Measurements from ENCODE around the gene KIF26B. TPM values are rescaled to one million over a fixed set of nuclear protein-coding genes. Genes with fewer than 3 reads are reported as not detected.

The KIF26B gene
- total and polyA plus RNA-seq, 10 of the 15 experiments (the other 5 are each of a cell fraction or from before 2014, with no cell fraction given), result 0.35 to 11.6 (median 2.2) TPM

- peaks cover 0 to 5% of the 10 kb centered on the region in 2 experiments; a peak in 3 of 4 replicates for H3K27me3 ChIP-seq (replicated peaks in 1 of 2; ENCODE audit: control insufficient read depth in 2 of 2, insufficient read depth in 2 of 2, low read length in 1 of 2)
- ChIA-PET SMC1A (ENCODE audit: uncharacterized antibody, unreplicated experiment) (interaction anchor here (0.7 kb wide), 1 partner anchor 1540 kb away, joined by 3 read pairs; no protein-coding TSS in a partner anchor), POLR2A (no interaction called here), CTCF (interaction anchor here (0.9 to 1.3 kb wide), 2 partner anchors 9 to 14 kb away, joined by 3 to 4 read pairs; no protein-coding TSS in a partner anchor), RAD21 (ENCODE audit: unreplicated experiment) (no interaction called here)
- FAIRE-seq (no peak), ATAC-seq (no peak), DNase-seq (ENCODE audit: low read depth, low spot score) (no peak)
- no TSS peak for BruUV-seq (replicated peaks)
- no peaks in the 10 kb centered on the region for H3K36me3 ChIP-seq (ENCODE audit: control insufficient read depth in 2 of 2, insufficient read depth in 2 of 2, low read length in 1 of 2)
- intact Hi-C loops (cut with micrococcal nuclease; ENCODE audit: unreplicated experiment) (no loop called here), in situ Hi-C loops (cut with MboI) (no loop called here)
- no peak overlapping the region for H2AFZ ChIP-seq (ENCODE audit: control insufficient read depth, low read depth, low read length)
- no peaks in the 10 kb centered on the region; the same call in 2 of the 3 replicates for H3K9me3 ChIP-seq (replicated peaks; ENCODE audit: control insufficient read depth, insufficient read depth, low read length)
- no peaks in the 10 kb centered on the region for H3K4me1 ChIP-seq (ENCODE audit: control insufficient read depth, insufficient read depth, low read length)
- H3K27ac ChIP-seq (ENCODE audit: control insufficient read depth, insufficient read depth), result no peak overlapping the region
- H3K9ac ChIP-seq (ENCODE audit: control insufficient read depth, insufficient read depth, low read length), result no peak overlapping the region
- H3K79me2 ChIP-seq (ENCODE audit: control insufficient read depth, insufficient read depth, low read length), result no peaks in the 10 kb centered on the region
- no peaks in the 10 kb centered on the region for H4K20me1 ChIP-seq (ENCODE audit: control insufficient read depth, insufficient read depth)
- TF ChIP-seq RFX5 (IDR thresholded peaks at IDR 0.05; ENCODE audit: low read depth, low read length) (no peak), KAT2A (conservative IDR thresholded peaks at IDR 0.05; ENCODE audit: control insufficient read depth, low read depth, low read length) (no peak), USF1 (IDR thresholded peaks at IDR 0.05; ENCODE audit: borderline replicate concordance, extremely low read length, insufficient read depth, low read depth, low read length) (no peak), FOS (IDR thresholded peaks at IDR 0.05; ENCODE audit: borderline replicate concordance, extremely low read depth, insufficient read length) (no peak)
- 18% methylated on average over 10 of the region's 10 CpGs for whole genome bisulfite sequencing (ENCODE audit: insufficient coverage, insufficient replicate concordance, low lambda C conversion rate, missing lambda C conversion rate)
- no peak overlapping the region for H3K4me3 ChIP-seq
- H3K4me2 ChIP-seq (ENCODE audit: control insufficient read depth, insufficient read depth), result no peak overlapping the region
Observed at GRCh38 chr1:245166471-245166885, 11.7 kb downstream of the KIF26B start.

DNA sequence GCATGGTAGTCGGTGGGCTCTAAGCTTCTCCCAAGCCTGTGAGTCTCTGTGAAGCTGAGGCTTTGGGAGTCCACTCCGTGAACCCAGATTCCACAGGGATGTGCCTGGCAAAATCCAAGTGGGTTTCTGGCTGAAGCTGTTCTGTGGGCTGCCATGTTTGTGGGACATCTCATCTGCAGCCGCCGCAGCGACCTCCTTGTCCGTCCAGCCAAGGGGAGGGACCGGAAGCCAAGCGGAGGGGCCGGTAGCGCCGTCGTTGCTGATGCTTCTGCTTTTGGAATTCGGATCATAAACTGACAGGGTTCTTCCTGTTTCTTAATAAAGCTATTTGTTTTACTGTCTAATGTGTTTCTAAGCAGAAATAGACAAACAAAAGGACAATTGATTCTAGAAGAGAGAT is 13.3 kb downstream of the KIF26B start:
- no TSS peak for BruUV-seq (replicated peaks)
- H4K20me1 ChIP-seq (ENCODE audit: control insufficient read depth, insufficient read depth), result no peaks in the 10 kb centered on the region
- no peaks in the 10 kb centered on the region for H3K36me3 ChIP-seq (ENCODE audit: control insufficient read depth in 2 of 2, insufficient read depth in 2 of 2, low read length in 1 of 2)
- SMC1A ChIA-PET (ENCODE audit: uncharacterized antibody, unreplicated experiment), result no interaction called here
- POLR2A ChIA-PET, result no interaction called here
- no peak overlapping the region for H3K4me2 ChIP-seq (ENCODE audit: control insufficient read depth, insufficient read depth)
- H3K27ac ChIP-seq (ENCODE audit: control insufficient read depth, insufficient read depth), result no peak overlapping the region
- ATAC-seq (no peak), FAIRE-seq (no peak), DNase-seq (ENCODE audit: low read depth, low spot score) (no peak)
- H3K4me1 ChIP-seq (ENCODE audit: control insufficient read depth, insufficient read depth, low read length), result no peaks in the 10 kb centered on the region
- in situ Hi-C loops (cut with MboI), result no loop called here
- 15% methylated on average over 13 of the region's 13 CpGs for WGBS (ENCODE audit: insufficient coverage, insufficient replicate concordance, low lambda C conversion rate, missing lambda C conversion rate)
- no peak overlapping the region for H3K4me3 ChIP-seq
- TF ChIP-seq HDGF (IDR thresholded peaks at IDR 0.05) (no peak), EGR1 (IDR thresholded peaks at IDR 0.05; ENCODE audit: borderline replicate concordance in 1 of 2, low read depth in 2 of 2, low read length in 2 of 2) (no peak), NR2C1 (IDR thresholded peaks at IDR 0.05) (no peak), E4F1 (IDR thresholded peaks at IDR 0.05; ENCODE audit: borderline replicate concordance, partially characterized antibody) (no peak), BCL11A (IDR thresholded peaks at IDR 0.05; ENCODE audit: low read depth, low read length) (no peak), YBX1 (IDR thresholded peaks at IDR 0.05) (no peak)
- TF ChIP-seq, protein P1, sequence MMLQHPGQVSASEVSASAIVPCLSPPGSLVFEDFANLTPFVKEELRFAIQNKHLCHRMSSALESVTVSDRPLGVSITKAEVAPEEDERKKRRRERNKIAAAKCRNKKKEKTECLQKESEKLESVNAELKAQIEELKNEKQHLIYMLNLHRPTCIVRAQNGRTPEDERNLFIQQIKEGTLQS (IDR thresholded peaks at IDR 0.05; ENCODE audit: borderline replicate concordance, extremely low read depth, low read depth, low read length), result no peak
- H3K9me3 ChIP-seq (replicated peaks; ENCODE audit: control insufficient read depth, insufficient read depth, low read length), result no peaks in the 10 kb centered on the region; the same call in 2 of the 3 replicates
- no peak overlapping the region; the same call in 1 of the 2 replicates for H2AFZ ChIP-seq (ENCODE audit: control insufficient read depth, low read depth, low read length)
- H3K9ac ChIP-seq (ENCODE audit: control insufficient read depth, insufficient read depth, low read length), result no peak overlapping the region
- intact Hi-C loops (cut with micrococcal nuclease; ENCODE audit: unreplicated experiment), result no loop called here
- CTCF ChIA-PET, result interaction anchor here (2.2 kb wide), 1 partner anchor 15 kb away, joined by 9 read pairs; no protein-coding TSS in a partner anchor
- RAD21 ChIA-PET (ENCODE audit: unreplicated experiment), result no interaction called here
- no peaks in the 10 kb centered on the region for H3K79me2 ChIP-seq (ENCODE audit: control insufficient read depth, insufficient read depth, low read length)
- peaks cover 0 to 5% of the 10 kb centered on the region in 2 experiments; a peak in 3 of 4 replicates for H3K27me3 ChIP-seq (replicated peaks in 1 of 2; ENCODE audit: control insufficient read depth in 2 of 2, insufficient read depth in 2 of 2, low read length in 1 of 2)
